ENCODE data around the gene GFPT2.

GFPT2 gene

GRCh38 chr5:180353048-180353979 is at the start of gene GFPT2:
TSS of gene GFPT2 (minus strand) at chr5:180353336. CDS start at chr5:180353217, 119 bp downstream.
- in situ Hi-C loops (cut with MboI; ENCODE audit: low sequenced_read_pairs) = no loop called here

GRCh38 chr5:180402716-180403115 is 49.6 kb upstream of the GFPT2 start:
- in situ Hi-C loops (cut with MboI; ENCODE audit: low sequenced_read_pairs) = no loop called here

- in situ Hi-C loops (cut with MboI; ENCODE audit: low sequenced_read_pairs) = no loop called here
Measured at GRCh38 chr5:180401229-180401907, 48.2 kb upstream of the GFPT2 start.

- in situ Hi-C loops (cut with MboI; ENCODE audit: low sequenced_read_pairs) = no loop called here
Measured at GRCh38 chr5:180400416-180400815, 47.3 kb upstream of the GFPT2 start.

GRCh38 chr5:180399401-180400215 is 46.5 kb upstream of the GFPT2 start:
- in situ Hi-C loops (cut with MboI; ENCODE audit: low sequenced_read_pairs) = no loop called here

- in situ Hi-C loops (cut with MboI; ENCODE audit: low sequenced_read_pairs) = no loop called here
Measured at GRCh38 chr5:180396926-180397325, 43.8 kb upstream of the GFPT2 start.

GRCh38 chr5:180395540-180396274 is 42.6 kb upstream of the GFPT2 start:
- in situ Hi-C loops (cut with MboI; ENCODE audit: low sequenced_read_pairs) = no loop called here

GRCh38 chr5:180394031-180394636 is 41.0 kb upstream of the GFPT2 start:
- in situ Hi-C loops (cut with MboI; ENCODE audit: low sequenced_read_pairs) = no loop called here

GRCh38 chr5:180391276-180391675 is 38.1 kb upstream of the GFPT2 start:
- in situ Hi-C loops (cut with MboI; ENCODE audit: low sequenced_read_pairs) = no loop called here

GRCh38 chr5:180390441-180391190 is 37.5 kb upstream of the GFPT2 start:
- in situ Hi-C loops (cut with MboI; ENCODE audit: low sequenced_read_pairs) = no loop called here

GRCh38 chr5:180389252-180390101 is 36.3 kb upstream of the GFPT2 start:
- in situ Hi-C loops (cut with MboI; ENCODE audit: low sequenced_read_pairs) = no loop called here

GRCh38 chr5:180387798-180388197 is 34.7 kb upstream of the GFPT2 start:
- in situ Hi-C loops (cut with MboI; ENCODE audit: low sequenced_read_pairs) = no loop called here

- in situ Hi-C loops (cut with MboI; ENCODE audit: low sequenced_read_pairs) = no loop called here
Measured at GRCh38 chr5:180382926-180383325, 29.8 kb upstream of the GFPT2 start.

GRCh38 chr5:180381851-180382480 is 28.8 kb upstream of the GFPT2 start:
- in situ Hi-C loops (cut with MboI; ENCODE audit: low sequenced_read_pairs) = no loop called here

GRCh38 chr5:180381428-180381827 is 28.3 kb upstream of the GFPT2 start:
- in situ Hi-C loops (cut with MboI; ENCODE audit: low sequenced_read_pairs) = no loop called here

GRCh38 chr5:180380856-180381255 is 27.7 kb upstream of the GFPT2 start:
- in situ Hi-C loops (cut with MboI; ENCODE audit: low sequenced_read_pairs) = no loop called here

GRCh38 chr5:180380441-180380840 is 27.3 kb upstream of the GFPT2 start:
- in situ Hi-C loops (cut with MboI; ENCODE audit: low sequenced_read_pairs) = no loop called here
